T1000 (cell line): ENCODE measurements around the gene ELFN1.
"Not testable (repeated sequence)": the region's sequence is repeated elsewhere in the genome, so short reads cannot be mapped to it uniquely, and the experiment has no call there.

Experiments used
- DNase-seq: peaks from one replicate; lab custom pipeline; 2025; ENCODE audit warnings: mixed read lengths; lab: John Stamatoyannopoulos, UW

The ELFN1 gene

GRCh38 chr7:1709281-1709680 lies 39.2 kb downstream of the ELFN1 start:
- DNase-seq = no peak

GRCh38 chr7:1709900-1710299 lies 39.8 kb downstream of the ELFN1 start:
- no peak for DNase-seq

DNA sequence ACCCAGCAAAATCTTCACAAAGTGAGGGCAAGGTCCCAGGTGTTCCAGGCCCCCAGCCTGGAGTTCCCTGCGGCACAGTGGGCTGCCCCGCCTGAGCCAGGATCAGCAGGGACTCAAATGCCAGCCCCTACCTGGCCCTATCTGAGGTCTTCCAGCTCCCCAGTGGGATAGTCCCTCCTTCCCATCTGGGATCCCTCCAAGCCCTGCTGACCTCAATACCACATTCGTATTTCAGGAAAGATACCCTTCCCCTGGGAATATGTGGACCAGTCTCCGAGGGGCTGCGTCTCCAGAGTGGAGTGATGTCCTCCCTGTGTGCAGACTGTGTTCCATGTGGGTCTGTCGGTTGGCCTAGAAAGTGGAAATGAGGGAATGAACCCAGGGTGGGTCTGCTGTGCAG lies 40.9 kb downstream of the ELFN1 start:
- DNase-seq = no peak

DNA sequence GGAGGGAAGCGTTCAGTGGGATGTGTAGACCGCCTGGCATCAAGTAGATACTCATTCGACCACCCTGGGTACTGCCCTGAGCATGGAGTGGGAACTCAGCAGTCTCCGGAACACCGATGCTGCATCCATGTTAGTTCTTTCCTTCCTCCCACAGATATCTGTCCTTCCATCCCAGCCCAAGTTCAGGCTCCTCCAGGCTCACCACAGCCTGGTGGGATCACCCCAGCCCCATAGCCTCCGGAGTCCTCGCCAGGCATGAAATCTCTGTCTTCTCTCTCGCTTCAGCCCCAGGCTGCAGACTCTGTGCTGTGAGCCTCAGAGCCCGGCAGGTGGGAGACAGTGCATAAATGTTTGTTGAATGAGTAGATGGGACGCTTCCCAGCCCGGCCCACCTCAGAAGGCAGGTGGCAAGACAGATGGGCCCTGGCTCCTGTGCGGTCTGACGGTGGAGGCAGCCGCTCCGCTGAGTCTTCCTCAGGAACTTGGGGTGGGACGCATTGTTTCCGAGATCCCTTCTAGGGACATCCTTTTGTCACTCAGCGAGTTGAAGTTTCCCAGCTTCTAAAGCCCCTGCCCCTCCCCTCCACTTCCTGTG lies 42.9 kb downstream of the ELFN1 start:
- no peak for DNase-seq

DNA sequence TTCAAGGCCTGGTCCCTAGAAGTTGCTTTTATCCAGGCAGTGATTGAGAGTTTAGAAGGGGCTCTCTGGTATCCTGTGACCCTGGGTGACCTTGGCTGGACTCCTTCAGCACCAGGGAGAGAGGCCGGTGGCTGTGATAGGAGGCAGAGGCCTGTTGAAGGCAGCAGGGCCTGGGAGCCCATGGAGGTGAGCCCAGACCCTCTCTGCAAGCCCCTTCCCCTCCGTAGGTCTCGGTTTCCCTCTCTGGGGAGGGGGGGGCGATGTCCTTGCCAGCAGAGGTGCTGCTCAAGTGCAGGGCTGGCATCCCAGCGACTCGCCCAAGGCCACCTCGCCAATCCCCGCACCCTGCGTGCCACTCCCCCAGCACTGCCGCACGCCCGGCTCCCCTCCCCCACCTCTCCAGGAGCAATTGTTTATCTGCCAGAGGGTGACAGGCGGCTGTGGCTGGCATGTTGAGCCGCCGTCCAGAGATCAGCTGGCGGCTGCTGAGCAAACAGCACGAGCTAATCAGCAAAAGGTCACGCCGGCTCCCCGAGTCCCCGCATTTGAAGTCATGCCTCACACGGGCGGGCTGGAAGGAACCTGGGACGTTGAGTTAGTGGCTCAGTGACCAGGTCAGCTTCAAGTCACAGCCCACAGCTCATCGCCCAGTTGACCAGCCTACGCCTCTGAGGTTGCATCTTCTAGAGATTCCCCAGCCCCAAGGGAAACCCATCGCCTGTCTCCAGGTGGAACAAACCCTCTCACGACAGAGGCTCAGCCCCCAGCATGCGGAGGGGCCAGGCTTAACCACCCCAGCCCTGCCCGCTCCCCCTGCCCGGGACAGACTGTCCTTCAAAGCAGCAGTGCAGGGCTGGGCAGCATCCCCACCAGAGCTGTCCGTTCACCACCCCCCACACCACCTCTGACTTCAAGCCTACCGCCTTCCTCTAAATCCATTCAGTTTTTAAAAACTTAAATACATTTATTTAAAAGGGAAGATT lies 43.7 kb downstream of the ELFN1 start:
- DNase-seq = no peak

GRCh38 chr7:1714583-1715330 lies 44.7 kb downstream of the ELFN1 start:
- no peak for DNase-seq

GRCh38 chr7:1715331-1715625 lies 45.2 kb downstream of the ELFN1 start:
- DNase-seq = no peak

DNA sequence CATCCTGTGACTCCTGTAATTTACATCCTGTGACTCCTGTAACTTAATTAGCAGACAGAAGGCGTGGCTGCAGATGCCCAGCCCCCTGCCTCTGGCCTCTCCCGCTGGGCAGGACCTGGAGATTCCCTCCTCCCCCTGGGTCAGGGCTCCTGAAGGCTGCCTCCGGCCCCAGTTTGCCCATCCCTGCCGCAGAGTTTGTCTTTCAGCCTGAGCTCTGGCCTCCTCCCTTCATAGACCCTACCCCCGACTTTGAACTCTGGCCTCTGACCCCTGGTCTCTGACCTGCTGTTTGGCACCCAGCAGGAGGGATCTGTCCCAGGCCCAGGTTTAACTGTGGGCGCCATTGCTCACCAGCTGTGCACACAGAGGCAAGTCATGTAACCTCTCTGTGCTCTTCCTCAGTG lies 45.6 kb downstream of the ELFN1 start:
- DNase-seq = no peak

GRCh38 chr7:1716263-1717094 lies 46.4 kb downstream of the ELFN1 start:
- DNase-seq = peak; percentile 63

GRCh38 chr7:1717095-1717483 lies 47.0 kb downstream of the ELFN1 start:
- no peak for DNase-seq

GRCh38 chr7:1717903-1718676 lies 48.0 kb downstream of the ELFN1 start:
- DNase-seq = no peak

DNA sequence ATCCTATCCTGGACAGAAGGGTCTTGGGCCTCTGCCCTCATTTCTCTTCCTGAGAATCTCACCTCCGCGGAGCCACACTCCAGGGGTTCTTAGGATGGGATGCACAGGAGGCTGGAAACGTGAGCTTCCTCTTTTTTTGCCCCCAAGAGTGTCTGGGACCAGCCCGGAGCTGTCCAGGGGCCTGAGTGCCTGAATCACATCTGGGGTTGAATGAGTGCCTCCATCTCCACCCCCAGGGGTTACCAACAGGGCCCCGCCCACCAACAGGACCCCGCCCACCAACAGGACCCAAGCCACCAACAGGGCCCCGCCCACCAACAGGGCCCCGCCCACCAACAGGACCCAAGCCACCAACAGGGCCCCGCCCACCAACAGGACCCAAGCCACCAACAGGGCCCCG lies 48.8 kb downstream of the ELFN1 start:
- not testable (repeated sequence) for DNase-seq

GRCh38 chr7:1719256-1719655 lies 49.2 kb downstream of the ELFN1 start:
- DNase-seq = not testable (repeated sequence)

- DNase-seq = no peak
Measured at GRCh38 chr7:1719913-1720312, 49.8 kb downstream of the ELFN1 start.

DNA sequence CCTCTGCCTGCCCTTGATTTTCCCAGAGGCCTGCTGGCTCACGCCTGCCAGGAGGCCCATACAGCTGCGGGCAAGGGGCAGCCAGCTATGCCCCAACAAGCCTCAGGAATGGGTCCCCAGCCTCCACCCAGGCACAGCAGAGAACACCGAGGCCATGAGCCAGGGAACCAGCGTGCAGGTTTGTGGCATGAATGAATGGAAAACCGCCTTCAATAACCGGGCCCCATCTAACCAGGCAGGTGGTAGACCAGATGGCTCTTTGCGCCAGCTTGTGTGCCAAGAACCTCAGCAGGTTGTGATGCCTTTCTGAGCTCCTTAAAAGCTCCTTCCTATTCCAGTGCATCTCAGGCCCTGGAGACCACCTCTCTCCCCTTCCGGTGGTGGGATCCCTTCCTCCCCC lies 50.2 kb downstream of the ELFN1 start:
- DNase-seq = no peak

DNA sequence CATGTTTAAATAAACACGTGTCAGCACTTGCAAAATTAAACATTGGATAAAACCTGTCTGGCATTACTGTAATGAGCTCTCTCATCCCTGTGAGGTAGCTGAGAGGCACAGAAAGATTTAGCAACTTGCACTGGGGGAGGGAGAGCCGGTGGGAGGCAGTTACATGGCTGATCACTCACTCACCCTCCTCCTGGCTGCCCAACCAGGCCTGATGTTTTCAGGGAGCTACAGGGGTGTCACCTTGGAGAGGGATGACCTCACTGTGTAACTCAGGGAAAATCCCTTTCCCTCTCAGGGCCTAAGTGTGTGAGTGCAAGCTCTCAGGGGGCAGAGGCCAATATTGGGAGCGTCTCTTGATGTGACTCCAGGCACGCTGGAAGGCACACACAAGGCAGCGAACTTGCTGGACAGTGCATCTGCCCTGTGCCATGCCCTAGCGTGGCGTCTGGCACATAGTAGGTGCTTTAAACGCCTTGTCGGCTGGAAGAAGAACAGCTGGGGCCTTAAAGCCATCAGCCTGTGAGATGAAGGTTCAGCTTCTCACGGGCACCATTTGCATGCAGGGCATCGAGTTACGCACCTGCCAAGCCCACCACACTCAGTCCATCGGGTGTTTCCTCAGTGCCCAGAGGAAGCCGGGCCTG lies 51.1 kb downstream of the ELFN1 start:
- DNase-seq = no peak

- no peak for DNase-seq
Measured at GRCh38 chr7:1723254-1723653, 53.2 kb downstream of the ELFN1 start.

DNA sequence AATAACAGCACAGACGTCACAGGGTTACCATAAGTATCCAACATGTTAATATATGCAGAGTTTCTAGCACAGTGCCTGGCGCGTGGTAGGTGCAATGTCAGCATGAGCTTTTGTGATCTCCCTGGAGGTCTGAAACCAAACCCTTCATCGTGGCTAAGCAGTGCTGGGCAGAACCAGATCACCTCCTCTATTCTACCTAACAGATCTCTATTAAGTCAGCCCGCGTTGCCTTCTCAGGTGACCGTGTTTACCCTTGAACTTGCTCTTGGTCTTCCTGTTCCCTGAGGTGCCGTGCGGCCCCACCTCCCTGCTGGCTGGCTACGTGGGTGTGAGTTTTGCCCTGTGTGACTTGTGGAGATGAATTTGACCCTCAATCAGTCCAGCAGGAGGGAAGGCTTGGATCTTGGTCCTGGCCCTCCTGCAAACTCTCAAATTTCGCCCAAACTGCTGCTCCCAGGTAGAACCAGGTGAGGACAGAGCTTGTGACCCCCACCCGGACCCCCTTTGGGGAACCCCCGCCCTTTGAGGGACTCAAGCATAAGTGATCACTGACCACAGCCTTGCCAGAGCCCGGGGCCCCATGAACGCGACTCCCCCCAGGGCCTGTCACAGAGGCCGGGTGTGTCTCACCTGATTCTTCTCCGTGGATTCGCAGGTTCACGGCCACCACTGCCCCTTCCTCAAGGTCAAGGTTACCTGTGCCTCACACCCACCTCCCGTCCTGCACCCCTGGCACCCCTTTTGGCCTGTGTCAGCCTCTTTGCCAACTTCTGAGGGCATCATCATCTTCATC lies 54.2 kb downstream of the ELFN1 start:
- no peak for DNase-seq

DNA sequence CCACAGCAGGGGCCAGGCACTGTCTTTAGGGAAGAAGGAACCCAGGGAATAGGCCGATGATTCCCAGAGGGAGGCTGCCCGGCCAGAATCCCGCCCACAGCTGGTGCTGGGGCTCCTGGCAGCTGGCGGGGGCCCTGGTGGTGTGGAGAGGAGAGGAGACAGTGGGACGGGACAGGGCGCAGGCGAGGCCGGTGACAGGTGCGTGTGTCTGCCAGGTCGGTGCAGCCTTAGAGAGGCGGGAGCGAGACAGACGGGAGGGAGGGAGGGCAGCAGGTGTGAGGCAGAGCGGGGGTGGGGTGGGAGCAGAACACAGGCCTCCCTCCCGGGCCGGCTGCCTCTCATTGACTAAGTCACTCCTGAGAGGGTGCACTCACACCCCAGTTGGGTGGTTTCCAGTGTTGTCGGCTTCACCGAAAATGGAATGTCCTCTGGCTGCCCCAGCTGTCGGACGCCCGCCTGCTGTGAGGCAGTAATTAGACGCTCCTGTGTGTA lies 55.2 kb downstream of the ELFN1 start:
- DNase-seq = no peak
